ENCODE data around the gene ECHDC3. TPM values are rescaled to one million over a fixed set of nuclear protein-coding genes. Genes with fewer than 3 reads are reported as not detected.

ECHDC3 gene
- total and polyA plus RNA-seq, 2 of the 8 experiments (the other 6 are each of a cell fraction or from before 2014, with no cell fraction given): 15.6 to 19.9 TPM

DNA sequence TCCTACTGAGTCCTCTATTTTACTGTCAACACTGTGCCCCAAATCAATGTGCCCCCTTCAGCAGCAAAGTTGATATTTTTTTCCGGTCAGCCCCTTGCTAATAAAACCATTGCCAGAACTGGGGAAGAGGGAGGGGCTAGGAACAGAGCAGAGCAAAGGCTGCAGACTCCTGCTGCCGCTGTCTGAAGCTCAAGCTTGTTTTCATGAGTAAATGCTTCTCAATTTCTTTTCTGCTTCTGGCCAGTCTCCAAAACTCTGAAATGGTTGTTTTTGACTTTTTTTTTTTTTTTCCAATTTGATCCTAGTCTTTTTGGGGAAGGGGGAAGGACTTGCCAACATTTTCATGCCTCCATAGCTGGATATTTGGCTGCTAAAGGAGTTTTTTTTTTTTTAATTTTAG, 54.3 kb downstream of the ECHDC3 start:
- no peak overlapping the region for H3K56ac ChIP-seq (replicated peaks; ENCODE audit: insufficient read length, low read depth, low read length)
- H2BK12ac ChIP-seq (ENCODE audit: low read depth, low read length): no peak overlapping the region
- H3K4ac ChIP-seq (replicated peaks; ENCODE audit: insufficient read length, low read depth, low read length): no peak overlapping the region
- peaks cover 0 to 6% of the 10 kb centered on the region in 2 experiments; a peak in 1 of 4 replicates for H3K9me3 ChIP-seq (ENCODE audit: insufficient read depth in 2 of 2, low read depth in 1 of 2, low read length in 1 of 2)
- peaks cover 0 to 7% (median 1%) of the 10 kb centered on the region in 4 experiments; a peak in 3 of 7 replicates for H3K4me1 ChIP-seq (replicated peaks in 1 of 4; ENCODE audit: control insufficient read depth in 3 of 4, insufficient read depth in 4 of 4, low read length in 3 of 4)
- H3K27ac ChIP-seq (ENCODE audit: low read depth, low read length): no peak overlapping the region
- no peak overlapping the region for H3K14ac ChIP-seq (ENCODE audit: insufficient read length)
- H3K18ac ChIP-seq (ENCODE audit: extremely low read depth, low read length): no peak overlapping the region
- H2AFZ ChIP-seq (ENCODE audit: low read length): no peak overlapping the region
- CTCF ChIA-PET (ENCODE audit: partially characterized antibody): interaction anchor here (1.0 to 2.1 kb wide), 4 partner anchors 13 to 190 kb away, joined by 3 to 9 read pairs (median 4); no protein-coding TSS in a partner anchor
- H3K4me2 ChIP-seq (ENCODE audit: insufficient read depth in 1 of 2, low read depth in 2 of 2, low read length in 2 of 2): no peak overlapping the region
- H3K79me2 ChIP-seq (ENCODE audit: control insufficient read depth in 1 of 2, insufficient read depth in 2 of 2, low read length in 2 of 2): no peaks in the 10 kb centered on the region
- no peaks in the 10 kb centered on the region for H3K23me2 ChIP-seq (ENCODE audit: low read depth, low read length)
- no peak overlapping the region for H2BK15ac ChIP-seq (ENCODE audit: low read length)
- no peaks in the 10 kb centered on the region for H3K36me3 ChIP-seq (ENCODE audit: control insufficient read depth in 2 of 4, insufficient read depth in 4 of 4, low read length in 3 of 4)
- no peak overlapping the region for H4K5ac ChIP-seq (ENCODE audit: insufficient read length, low read depth, low read length)
- H3K9ac ChIP-seq (replicated peaks in 1 of 4; ENCODE audit: extremely low read depth in 1 of 4, low read depth in 3 of 4, low read length in 3 of 4): no peak overlapping the region
- no peak overlapping the region for H2BK5ac ChIP-seq (ENCODE audit: low read depth, low read length)
- FAIRE-seq (no peak), DNase-seq (ENCODE audit: low read depth in 1 of 2, low spot score in 2 of 2) (no peak)
- H2BK20ac ChIP-seq (ENCODE audit: low read length): no peak overlapping the region
- no peaks in the 10 kb centered on the region for H3K27me3 ChIP-seq (replicated peaks in 1 of 4; ENCODE audit: control insufficient read depth in 3 of 4, extremely low read depth in 1 of 4, insufficient read depth in 3 of 4, low read length in 3 of 4)
- H2AK5ac ChIP-seq (ENCODE audit: low read depth, low read length): no peak overlapping the region
- no peak overlapping the region for H2BK120ac ChIP-seq (replicated peaks; ENCODE audit: low read depth, low read length)
- 100% methylated on average over 2 of the region's 2 CpGs; no CpG with 5 or more reads in 1 of the 2 experiments for WGBS, 2 experiments (ENCODE audit: extremely low coverage in 1 of 2, insufficient coverage in 1 of 2, insufficient read length in 1 of 2, insufficient replicate concordance in 2 of 2, low coverage in 1 of 2, low lambda C conversion rate in 2 of 2, missing lambda C conversion rate in 1 of 2)
- H4K91ac ChIP-seq (replicated peaks; ENCODE audit: insufficient read length, low read length): no peak overlapping the region
- H4K8ac ChIP-seq (ENCODE audit: extremely low read depth, insufficient read depth, low read length): no peak overlapping the region
- H3K79me1 ChIP-seq (ENCODE audit: low read depth, low read length): no peaks in the 10 kb centered on the region
- H3K4me3 ChIP-seq (ENCODE audit: extremely low read depth in 1 of 4, insufficient read depth in 2 of 4, low read depth in 3 of 4, low read length in 4 of 4): no peak overlapping the region
- H3K23ac ChIP-seq (ENCODE audit: insufficient read length): no peak overlapping the region
- POLR2A ChIA-PET (ENCODE audit: partially characterized antibody): interaction anchor here (0.6 kb wide), 2 partner anchors 127 to 254 kb away, joined by 3 read pairs; no protein-coding TSS in a partner anchor
- H4K20me1 ChIP-seq (replicated peaks in 1 of 2; ENCODE audit: control insufficient read depth in 1 of 2, insufficient read depth in 2 of 2, low read length in 2 of 2): no peaks in the 10 kb centered on the region
- TF ChIP-seq ATF3 (IDR thresholded peaks at IDR 0.05; ENCODE audit: insufficient read depth, low read depth, low read length): no peak
- TF ChIP-seq TBP (IDR thresholded peaks at IDR 0.05; ENCODE audit: low read depth, low read length): no peak
- no peak for TF ChIP-seq KDM4A (IDR thresholded peaks at IDR 0.05; ENCODE audit: low read depth, low read length, severe bottlenecking)
- TF ChIP-seq TCF12 (IDR thresholded peaks at IDR 0.05; ENCODE audit: low read depth, low read length): no peak
- TF ChIP-seq EGR1 (IDR thresholded peaks at IDR 0.05; ENCODE audit: borderline replicate concordance, low read depth, low read length): no peak
- TF ChIP-seq POLR2A (IDR thresholded peaks at IDR 0.05; ENCODE audit: control extremely low read depth in 1 of 2, low read depth in 2 of 2, low read length in 2 of 2): no peak

Data from H1 (cell line).